DND-41 (cell line): Measurements from ENCODE around the gene SLC27A1.

ENCODE experiments used
- ATAC-seq: fragments of 200-7000 bp; cut with Tn5 transposase; 3 replicates; pipeline ENCODE4 v1.9.1; 2021; ENCODE audit warnings: low read depth; ENCODE audit not compliant: insufficient read depth
- DNase-seq: peaks from one replicate; pipeline ENCODE4 v3.0.0-alpha.2; 2020
- H2AFZ ChIP-seq: 2 replicates; pipeline ENCODE4 v1.6.0; 2012; ENCODE audit warnings: low read depth, low read length
- H3K27ac ChIP-seq: 2 replicates; pipeline ENCODE4 v1.5.1; 2012; ENCODE audit warnings: low read length, inconsistent platforms
- H3K27me3 ChIP-seq: fragments of 200-600 bp; sonication (generic); 2 replicates; pipeline ENCODE4 v1.6.0; 2012; ENCODE audit warnings: low read length, mild to moderate bottlenecking, inconsistent platforms; ENCODE audit not compliant: insufficient read depth, poor library complexity
- H3K36me3 ChIP-seq: 2 replicates; pipeline ENCODE4 v1.5.1; 2012; ENCODE audit warnings: low read length, inconsistent platforms; ENCODE audit not compliant: insufficient read depth
- H3K4me1 ChIP-seq: 2 replicates; pipeline ENCODE4 v1.5.1; 2012; ENCODE audit warnings: mild to moderate bottlenecking, low read length; ENCODE audit not compliant: insufficient read depth
- H3K4me2 ChIP-seq: 2 replicates; pipeline ENCODE4 v1.6.0; 2012; ENCODE audit warnings: mild to moderate bottlenecking, moderate library complexity, low read length, inconsistent platforms; ENCODE audit not compliant: insufficient read depth
- H3K4me3 ChIP-seq, 2 experiments: fragments of 200-600 bp in 1 of 2; shearing (Covaris generic) in 1 of 2; 2 replicates each; pipeline ENCODE4 v1.5.1; 2012 to 2016; ENCODE audit warnings: inconsistent platforms in 2 of 2, low read length in 2 of 2, mild to moderate bottlenecking in 2 of 2, low read depth in 1 of 2, moderate library complexity in 1 of 2
- H3K79me2 ChIP-seq: 2 replicates; pipeline ENCODE4 v1.6.0; 2012; ENCODE audit warnings: low read length, inconsistent platforms; ENCODE audit not compliant: insufficient read depth
- H3K9ac ChIP-seq: 2 replicates; pipeline ENCODE4 v1.6.0; 2012; ENCODE audit warnings: low read depth, mild to moderate bottlenecking, inconsistent platforms, low read length, moderate library complexity
- H3K9me3 ChIP-seq: 2 replicates; pipeline ENCODE4 v1.5.1; 2012; ENCODE audit warnings: low read length, moderate library complexity, mild to moderate bottlenecking, inconsistent platforms; ENCODE audit not compliant: insufficient read depth, severe bottlenecking
- H4K20me1 ChIP-seq: 2 replicates; pipeline ENCODE4 v1.6.0; 2012; ENCODE audit warnings: low read length; ENCODE audit not compliant: insufficient read depth
- CTCF ChIP-seq: IDR thresholded peaks from 2 replicates; pipeline ENCODE4 v1.5.1; 2012; ENCODE audit warnings: borderline replicate concordance, low read length, moderate library complexity, mild to moderate bottlenecking; ENCODE audit not compliant: poor library complexity, severe bottlenecking; ENCODE audit errors: extremely low read depth
- EZH2 ChIP-seq: IDR thresholded peaks from 3 replicates; pipeline ENCODE4 v1.6.1; 2012; ENCODE audit warnings: borderline replicate concordance, low read depth, mild to moderate bottlenecking, moderate library complexity, low read length, inconsistent platforms; ENCODE audit not compliant: severe bottlenecking

SLC27A1 gene

DNA sequence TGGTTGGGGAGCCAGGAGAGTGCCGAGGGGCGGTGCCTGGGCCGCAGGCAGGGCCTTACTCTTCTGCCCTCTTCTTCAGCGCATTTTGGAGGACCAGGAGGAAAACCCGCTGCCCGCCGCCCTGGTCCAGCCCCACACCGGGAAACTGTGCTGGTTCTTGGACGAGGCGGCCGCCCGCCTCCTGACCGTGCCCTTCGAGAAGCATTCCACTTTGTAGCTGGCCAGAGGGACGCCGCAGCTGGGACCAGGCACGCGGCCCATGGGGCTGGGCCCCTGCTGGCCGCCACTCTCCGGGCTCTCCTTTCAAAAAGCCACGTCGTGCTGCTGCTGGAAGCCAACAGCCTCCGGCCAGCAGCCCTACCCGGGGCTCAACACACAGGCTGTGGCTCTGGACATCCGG lies 50.5 kb downstream of the SLC27A1 start:
- no peak for DNase-seq
- no peak overlapping the region for H3K4me3 ChIP-seq
- no peak overlapping the region for H3K4me2 ChIP-seq
- H3K9ac ChIP-seq = no peak overlapping the region
- H2AFZ ChIP-seq = no peak overlapping the region
- H3K36me3 ChIP-seq = peaks cover 42% of the 10 kb centered on the region
- H4K20me1 ChIP-seq = no peaks in the 10 kb centered on the region
- H3K79me2 ChIP-seq = no peaks in the 10 kb centered on the region; the same call in 1 of the 2 replicates
- H3K4me1 ChIP-seq = peaks cover 46% of the 10 kb centered on the region
- H3K27me3 ChIP-seq = no peaks in the 10 kb centered on the region
- TF ChIP-seq CTCF (no peak), EZH2 (no peak)
- peaks cover 12% of the 10 kb centered on the region for H3K9me3 ChIP-seq
- peak overlapping the region; percentile 11; the same call in 1 of the 2 replicates for H3K27ac ChIP-seq
- ATAC-seq = no peak

GRCh38 chr19:17522988-17523872 lies 52.9 kb downstream of the SLC27A1 start:
- Histone ChIP-seq H3K9ac (peak overlapping the region; percentile 57), H3K79me2 (no peaks in the 10 kb centered on the region), H3K27ac (peak overlapping the region; percentile 92), H3K36me3 (peaks cover 19% of the 10 kb centered on the region), H3K4me2 (peak overlapping the region; percentile 59), H3K4me3 (peak overlapping the region in 1 of 2 experiments; percentile 44; a peak in 2 of 4 replicates), H4K20me1 (no peaks in the 10 kb centered on the region), H3K27me3 (no peaks in the 10 kb centered on the region), H2AFZ (peak overlapping the region; percentile 63), H3K4me1 (peaks cover 64% of the 10 kb centered on the region), H3K9me3 (no peaks in the 10 kb centered on the region)
- TF ChIP-seq CTCF (no peak), EZH2 (no peak)
- DNase-seq (peak; percentile 97), ATAC-seq (peak; percentile 87)

DNA sequence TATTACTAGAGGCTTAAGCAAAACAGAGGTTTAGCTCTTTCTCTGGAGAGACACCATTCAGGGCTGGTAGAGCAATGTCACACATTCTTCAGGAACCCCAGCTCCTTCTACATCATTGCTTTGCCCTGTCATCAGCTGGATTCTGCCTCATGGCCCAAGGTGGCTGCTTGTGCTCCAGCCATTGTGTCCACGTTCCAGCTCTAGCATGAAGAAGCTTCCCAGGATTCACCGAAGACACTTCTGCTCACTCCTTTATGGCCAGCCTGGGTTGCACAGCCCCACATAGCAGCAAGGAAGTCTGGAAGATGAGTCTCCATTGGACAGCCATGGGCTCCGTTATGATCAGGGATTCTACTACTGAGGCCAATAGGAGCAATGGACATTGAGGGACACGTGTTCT lies 54.3 kb downstream of the SLC27A1 start:
- Histone ChIP-seq H3K4me1 (peaks cover 64% of the 10 kb centered on the region), H3K9me3 (no peaks in the 10 kb centered on the region), H2AFZ (no peak overlapping the region), H3K36me3 (peaks cover 13% of the 10 kb centered on the region), H3K4me3 (no peak overlapping the region), H3K27ac (peak overlapping the region; percentile 49), H3K79me2 (no peaks in the 10 kb centered on the region), H3K27me3 (no peaks in the 10 kb centered on the region), H4K20me1 (no peaks in the 10 kb centered on the region), H3K9ac (no peak overlapping the region), H3K4me2 (no peak overlapping the region)
- DNase-seq (no peak), ATAC-seq (no peak)
- TF ChIP-seq CTCF (no peak), EZH2 (no peak)
